Stomach (tissue), 9 donors: Measurements from ENCODE around the gene CHN1. TPM values are rescaled to one million over a fixed set of nuclear protein-coding genes. Genes with fewer than 3 reads are reported as not detected.

Source experiments
- DNase-seq, 2 donors: peaks; one replicate each; pipeline versions ENCODE4 v3.0.0 to v3.0.0-alpha.2; 2013 to 2019
- H3K27ac ChIP-seq, 5 donors: fragments of 200-600 bp in 4 of 5; sonication (generic) in 4 of 5; one replicate each; pipeline ENCODE4 v1.5.1; 2013 to 2019; ENCODE audit warnings: mild to moderate bottlenecking in 1 of 5, moderate library complexity in 1 of 5
- H3K27me3 ChIP-seq, 3 donors: fragments of 200-600 bp; sonication (generic); one replicate each; pipeline ENCODE4 v1.5.1; 2017 to 2019; ENCODE audit warnings: mixed run types in 1 of 3
- H3K36me3 ChIP-seq, 4 donors: fragments of 200-600 bp; sonication (generic); 1 replicate in 3 of 4; 2 replicates in 1 of 4; pipeline ENCODE4 v1.5.1; 2016 to 2019
- H3K4me1 ChIP-seq, 4 donors: fragments of 200-600 bp; sonication (generic); one replicate each; pipeline ENCODE4 v1.5.1; 2016 to 2019
- H3K4me3 ChIP-seq, 4 donors: fragments of 200-600 bp; sonication (generic) in 3 of 4; one replicate each; pipeline ENCODE4 v1.5.1; 2016 to 2019; ENCODE audit warnings: mild to moderate bottlenecking in 1 of 4
- H3K9me3 ChIP-seq, 4 donors: fragments of 200-600 bp; sonication (generic); one replicate each; pipeline ENCODE4 v1.5.1; 2016 to 2019
- CTCF ChIP-seq, 7 experiments: fragments of 450-650 bp in 4 of 7; fragments of 200-600 bp in 3 of 7; sonication (generic) in 3 of 7; IDR thresholded peaks; one replicate each; pipeline ENCODE4 v1.5.1; 2016 to 2019; ENCODE audit warnings: antibody characterized with exemption in 7 of 7, control low read depth in 2 of 7, mild to moderate bottlenecking in 1 of 7
- EP300 ChIP-seq: sonication (generic); formaldehyde crosslinking; IDR thresholded peaks from one replicate; pipeline ENCODE4 v1.6.1; 2017; ENCODE audit warnings: antibody characterized with exemption
- POLR2A ChIP-seq, 4 donors: fragments of 450-650 bp; IDR thresholded peaks; one replicate each; pipeline ENCODE4 v1.6.1; 2016; ENCODE audit warnings: antibody characterized with exemption in 4 of 4, control low read depth in 2 of 4, mild to moderate bottlenecking in 1 of 4, moderate library complexity in 1 of 4
- POLR2AphosphoS5 ChIP-seq, 3 donors: sonication (generic); formaldehyde crosslinking; IDR thresholded peaks; one replicate each; pipeline ENCODE4 v1.6.1; 2016; ENCODE audit warnings: antibody characterized with exemption in 3 of 3
- WGBS, 5 donors: extraction: QIAGEN DNeasy Blood & Tissue Kit in 3 of 5; methylation state at CpG; one replicate each; pipeline versions ENCODE4 v1.1.5 to v1.1.7; 2013 to 2018; 5-methylcytosine and 5-hydroxymethylcytosine counted together
- intact Hi-C: fragments of 100-400 bp; cut with DNase I; formaldehyde crosslinking; loops from one replicate; pipeline ENCODE4 v1.15.1; 2023; ENCODE audit warnings: low total_unique reads
- polyA plus RNA-seq, 3 donors: library from polyadenylated mRNA; stranded (reverse); fragments of 200-250 nt; gene quantifications; one replicate each; pipeline ENCODE4 v1.2.3, GENCODE V29; 2013
- total RNA-seq, 5 donors: library from RNA; depleted of rRNA; stranded (reverse); fragments of >200 nt; gene quantifications; one replicate each; pipeline versions ENCODE4 v1.1.0 to v1.2.3, GENCODE V29; 2014 to 2016
- donor health status: healthy with polysubstance abuse.
- donor health status: Bipolar disorder and iron deficiency.
- donor health status: healthy.

Gene CHN1
- total and polyA plus RNA-seq, 8 donors: 2.3 to 50.9 (median 12.2) TPM; not detected in 1

DNA sequence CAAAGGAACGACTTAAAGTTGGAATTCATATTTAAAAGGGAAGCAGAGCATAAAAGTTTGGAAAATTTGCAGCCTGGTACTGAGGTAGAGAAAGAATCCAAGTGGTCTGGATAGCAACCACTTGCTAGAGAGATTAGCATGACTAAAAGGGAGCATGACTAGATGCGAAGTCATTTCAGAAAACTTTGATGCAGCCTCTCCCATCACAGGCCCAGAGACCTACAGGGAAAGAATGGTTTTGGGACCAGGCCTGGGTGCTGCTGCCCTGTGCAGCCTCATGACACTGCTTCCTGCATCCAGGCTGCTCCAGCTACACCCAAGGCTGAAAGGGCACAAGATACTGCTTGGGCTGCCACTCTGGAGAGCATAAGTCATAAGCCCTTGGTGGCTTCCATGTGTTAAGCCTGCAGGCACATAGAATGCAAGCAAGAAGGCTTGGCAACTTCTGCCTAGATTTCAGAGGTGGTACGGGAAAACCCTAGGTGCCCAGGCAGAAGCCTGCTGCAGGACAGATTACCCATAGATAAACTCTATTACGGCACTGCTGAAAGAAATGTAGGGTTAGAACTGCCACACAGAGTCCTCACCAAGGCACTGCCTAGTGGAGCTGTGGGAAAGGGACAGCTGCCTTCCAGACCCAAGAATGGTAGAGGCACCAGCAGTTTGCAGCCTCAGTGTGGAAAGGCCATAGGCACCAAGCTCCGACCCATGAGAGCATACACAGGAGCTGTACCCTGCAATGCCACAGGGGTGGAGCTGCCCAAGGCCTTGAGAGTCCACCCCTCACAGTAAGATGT, 12.6 kb upstream of the CHN1 start:
- intact Hi-C loops: no loop called here
- no peak overlapping the region for H3K27ac ChIP-seq
- H3K4me1 ChIP-seq: no peaks in the 10 kb centered on the region
- TF ChIP-seq EP300: no peak
- TF ChIP-seq CTCF (IDR thresholded peaks at IDR 0.05): no peak
- no peak for TF ChIP-seq POLR2AphosphoS5 (IDR thresholded peaks at IDR 0.05)
- no peak for TF ChIP-seq POLR2A (IDR thresholded peaks at IDR 0.05)
- 85 to 90% (median 89%) methylated on average over 4 to 5 of the region's 5 CpGs for WGBS, 5 donors
- no peak overlapping the region for H3K4me3 ChIP-seq
- no peaks in the 10 kb centered on the region for H3K36me3 ChIP-seq
- peaks cover 0 to 4% (median 0%) of the 10 kb centered on the region in 4 donors for H3K9me3 ChIP-seq
- H3K27me3 ChIP-seq: no peaks in the 10 kb centered on the region
- no peak for DNase-seq

DNA sequence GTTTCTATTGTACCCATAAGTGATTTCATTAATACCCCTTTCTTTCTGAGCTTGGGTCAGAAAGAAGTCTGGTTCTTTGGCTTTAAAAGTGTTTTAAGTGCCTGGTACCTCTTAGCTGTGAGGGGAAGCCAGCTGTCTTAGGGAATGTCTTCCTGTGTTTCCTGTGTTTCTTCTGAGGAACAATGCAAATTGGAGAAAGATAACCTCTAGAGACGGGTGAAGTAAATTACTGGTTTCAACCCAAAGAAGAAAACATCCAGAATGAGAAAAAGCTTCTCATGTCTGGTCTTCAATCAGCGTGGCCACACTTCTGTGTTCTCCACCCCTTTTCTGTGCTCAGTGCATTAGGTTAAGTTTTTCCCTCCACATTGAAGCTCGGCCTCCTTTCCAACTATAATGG, 10.2 kb upstream of the CHN1 start:
- no peak overlapping the region for H3K27ac ChIP-seq
- DNase-seq: no peak
- no peak for TF ChIP-seq CTCF (IDR thresholded peaks at IDR 0.05)
- no peak for TF ChIP-seq POLR2A (IDR thresholded peaks at IDR 0.05)
- no peak for TF ChIP-seq POLR2AphosphoS5 (IDR thresholded peaks at IDR 0.05)
- WGBS, 5 donors: 55 to 85% (median 78%) methylated on average over 3 of the region's 3 CpGs
- no peaks in the 10 kb centered on the region for H3K27me3 ChIP-seq
- no peaks in the 10 kb centered on the region for H3K36me3 ChIP-seq
- H3K4me3 ChIP-seq: no peak overlapping the region
- H3K9me3 ChIP-seq: peaks cover 0 to 4% (median 0%) of the 10 kb centered on the region in 4 donors
- H3K4me1 ChIP-seq: peaks cover 0 to 5% (median 0%) of the 10 kb centered on the region in 4 donors
- intact Hi-C loops: no loop called here

DNA sequence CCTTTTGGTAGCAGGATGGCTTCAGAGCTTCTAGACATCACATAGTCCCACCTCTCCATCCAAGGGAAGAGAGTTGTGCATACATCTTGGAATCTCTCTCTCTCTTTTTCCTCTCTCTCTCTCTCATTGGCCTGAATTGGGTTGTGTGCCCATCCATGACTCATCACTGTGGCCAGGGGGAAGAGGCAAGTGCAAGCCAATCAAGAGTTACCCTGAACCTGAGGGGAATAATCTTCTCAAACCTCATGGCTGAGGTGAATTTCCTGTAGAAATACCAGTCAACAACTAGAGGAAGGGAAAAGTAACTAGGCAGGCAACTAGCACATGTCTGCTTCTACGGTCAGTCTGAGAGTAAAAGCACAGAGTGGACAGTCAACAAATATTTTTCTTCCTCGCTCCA, 7.3 kb upstream of the CHN1 start:
- TF ChIP-seq POLR2A (IDR thresholded peaks at IDR 0.05) (no peak), CTCF (IDR thresholded peaks at IDR 0.05) (no peak), EP300 (no peak), POLR2AphosphoS5 (IDR thresholded peaks at IDR 0.05) (no peak)
- no peak for DNase-seq
- 84 to 99% (median 91%) methylated on average over 2 of the region's 2 CpGs for WGBS, 5 donors
- peaks cover 0 to 4% (median 0%) of the 10 kb centered on the region in 4 donors for H3K9me3 ChIP-seq
- peaks cover 0 to 11% (median 0%) of the 10 kb centered on the region in 3 donors for H3K27me3 ChIP-seq
- no peaks in the 10 kb centered on the region for H3K36me3 ChIP-seq
- peaks cover 0 to 12% (median 2%) of the 10 kb centered on the region in 4 donors for H3K4me1 ChIP-seq
- intact Hi-C loops: no loop called here
- no peak overlapping the region for H3K27ac ChIP-seq
- no peak overlapping the region for H3K4me3 ChIP-seq

DNA sequence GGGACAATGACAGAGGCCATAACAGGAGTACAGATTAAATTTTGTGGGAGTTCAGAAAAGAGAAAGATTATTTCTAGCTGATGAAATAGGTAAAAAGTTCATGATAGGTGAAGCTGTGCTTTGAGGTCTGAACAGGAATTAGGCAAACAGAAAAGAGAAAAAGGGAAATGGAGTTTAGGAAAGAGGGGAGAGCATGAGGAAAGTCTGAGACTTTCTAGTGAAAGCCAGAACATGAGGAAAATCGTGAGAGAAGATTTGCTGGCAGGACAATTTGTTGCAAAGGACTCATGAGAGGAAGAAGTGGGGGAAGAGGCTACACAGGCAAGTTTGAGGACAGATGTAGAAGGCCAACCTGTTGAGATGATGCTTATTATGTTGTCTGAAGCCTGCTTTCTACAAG, 6.3 kb upstream of the CHN1 start:
- intact Hi-C loops: no loop called here
- Histone ChIP-seq H3K36me3 (no peaks in the 10 kb centered on the region), H3K9me3 (peaks cover 0 to 4% (median 0%) of the 10 kb centered on the region in 4 donors), H3K4me3 (no peak overlapping the region), H3K27me3 (peaks cover 0 to 21% (median 0%) of the 10 kb centered on the region in 3 donors), H3K27ac (no peak overlapping the region), H3K4me1 (peaks cover 0 to 12% (median 2%) of the 10 kb centered on the region in 4 donors)
- WGBS, 5 donors: 39 to 63% (median 50%) methylated on average over 1 of the region's 1 CpG
- DNase-seq: no peak
- no peak for TF ChIP-seq CTCF (IDR thresholded peaks at IDR 0.05)
